GM18873 (cell line): ENCODE measurements around the gene KIDINS220.

Source experiments
- ATAC-seq: cut with Tn5 transposase; IDR thresholded peaks from one replicate; pipeline ENCODE4 v1.9.1; 2021; ENCODE audit warnings: mild to moderate bottlenecking, moderate library complexity, moderate number of reproducible peaks; ENCODE audit not compliant: unreplicated experiment, low FRiP score

Gene KIDINS220

GRCh38 chr2:8853426-8853825 lies 16.0 kb upstream of the KIDINS220 start:
- ATAC-seq, result no peak

GRCh38 chr2:8851811-8852560 lies 14.6 kb upstream of the KIDINS220 start:
- no peak for ATAC-seq

- no peak for ATAC-seq
Observed at GRCh38 chr2:8850845-8851487, 13.6 kb upstream of the KIDINS220 start.

GRCh38 chr2:8849327-8849726 lies 11.9 kb upstream of the KIDINS220 start:
- no peak for ATAC-seq

GRCh38 chr2:8848328-8849100 lies 11.1 kb upstream of the KIDINS220 start:
- no peak for ATAC-seq

GRCh38 chr2:8847400-8847799 lies 10.0 kb upstream of the KIDINS220 start:
- no peak for ATAC-seq

GRCh38 chr2:8841932-8842331 lies 4.5 kb upstream of the KIDINS220 start:
- no peak for ATAC-seq

GRCh38 chr2:8840475-8841091 lies 3.2 kb upstream of the KIDINS220 start:
- ATAC-seq, result no peak

- ATAC-seq, result no peak
Observed at GRCh38 chr2:8839189-8839965, 2.0 kb upstream of the KIDINS220 start.

- no peak for ATAC-seq
Observed at GRCh38 chr2:8837795-8838140, 355 bp upstream of the KIDINS220 start.

- no peak for ATAC-seq
Observed at GRCh38 chr2:8835279-8835678, 2.1 kb downstream of the KIDINS220 start.

- ATAC-seq, result no peak
Observed at GRCh38 chr2:8833853-8834252, 3.6 kb downstream of the KIDINS220 start.

- no peak for ATAC-seq
Observed at GRCh38 chr2:8831516-8831915, 5.9 kb downstream of the KIDINS220 start.

- ATAC-seq, result no peak
Observed at GRCh38 chr2:8827729-8828128, 9.7 kb downstream of the KIDINS220 start.

GRCh38 chr2:8822218-8822617 lies 15.2 kb downstream of the KIDINS220 start:
- ATAC-seq, result no peak

- no peak for ATAC-seq
Observed at GRCh38 chr2:8821276-8822217, 15.9 kb downstream of the KIDINS220 start.

GRCh38 chr2:8819948-8820347 lies 17.5 kb downstream of the KIDINS220 start:
- no peak for ATAC-seq

GRCh38 chr2:8819194-8819593 lies 18.2 kb downstream of the KIDINS220 start:
- ATAC-seq, result no peak

GRCh38 chr2:8817221-8817620 lies 20.2 kb downstream of the KIDINS220 start:
- ATAC-seq, result no peak
